Fibroblast of pulmonary artery (primary cell): ENCODE measurements around the gene VAMP1.

ENCODE experiments used
- DNase-seq: peaks from one replicate; pipeline ENCODE4 v3.0.0-alpha.2; 2010; ENCODE audit warnings: low read depth
- H3K4me3 ChIP-seq: replicated peaks from 2 replicates; pipeline ENCODE4 v1.5.1; 2011; ENCODE audit warnings: low read depth, mild to moderate bottlenecking, control low read depth, low read length, moderate library complexity
- CTCF ChIP-seq: IDR thresholded peaks from 2 replicates; pipeline ENCODE4 v1.5.1; 2011; ENCODE audit warnings: mild to moderate bottlenecking, control low read depth, low read length, inconsistent platforms; ENCODE audit errors: missing control alignments

Gene VAMP1

GRCh38 chr12:6461401-6462233, 8.9 kb downstream of the VAMP1 start:
- no peak for TF ChIP-seq CTCF
- DNase-seq: no peak
- no peak overlapping the region for H3K4me3 ChIP-seq

GRCh38 chr12:6460751-6461371, 9.6 kb downstream of the VAMP1 start:
- no peak for TF ChIP-seq CTCF
- no peak overlapping the region for H3K4me3 ChIP-seq
- DNase-seq: no peak

- TF ChIP-seq CTCF: no peak
- no peak for DNase-seq
- H3K4me3 ChIP-seq: no peak overlapping the region
Measured at GRCh38 chr12:6459004-6459337, 11.5 kb downstream of the VAMP1 start.

GRCh38 chr12:6458281-6459003, 12.0 kb downstream of the VAMP1 start:
- no peak for TF ChIP-seq CTCF
- no peak overlapping the region for H3K4me3 ChIP-seq
- no peak for DNase-seq

GRCh38 chr12:6457220-6457945, 13.1 kb downstream of the VAMP1 start:
- no peak for TF ChIP-seq CTCF
- no peak overlapping the region for H3K4me3 ChIP-seq
- DNase-seq: no peak

- no peak for TF ChIP-seq CTCF
- peak overlapping the region; percentile 68 for H3K4me3 ChIP-seq
- no peak for DNase-seq
Measured at GRCh38 chr12:6452944-6453630, 17.4 kb downstream of the VAMP1 start.
